Tibial nerve (tissue), 4 donors: Measurements from ENCODE around the gene ACD. TPM values are rescaled to one million over a fixed set of nuclear protein-coding genes. Genes with fewer than 3 reads are reported as not detected.

ENCODE experiments used
- DNase-seq, 2 donors: peaks; one replicate each; pipeline ENCODE4 v3.0.0-alpha.2; 2019; ENCODE audit warnings: low spot score in 2 of 2
- H3K27ac ChIP-seq, 4 donors: fragments of 200-600 bp; sonication (generic) in 3 of 4; one replicate each; pipeline ENCODE4 v1.5.1; 2017 to 2019; ENCODE audit warnings: mild to moderate bottlenecking in 1 of 4
- H3K27me3 ChIP-seq, 2 donors: fragments of 200-600 bp; sonication (generic) in 1 of 2; one replicate each; pipeline versions ENCODE4 v1.5.1 to v1.6.0; 2017 to 2019
- H3K36me3 ChIP-seq, 3 donors: fragments of 200-600 bp; sonication (generic); one replicate each; pipeline ENCODE4 v1.5.1; 2018 to 2019
- H3K4me1 ChIP-seq, 4 donors: fragments of 200-600 bp; sonication (generic) in 3 of 4; one replicate each; pipeline ENCODE4 v1.5.1; 2017 to 2019
- H3K4me3 ChIP-seq, 4 donors: fragments of 200-600 bp; sonication (generic) in 3 of 4; one replicate each; pipeline ENCODE4 v1.5.1; 2017 to 2019; ENCODE audit warnings: mild to moderate bottlenecking in 1 of 4, moderate library complexity in 1 of 4
- H3K9me3 ChIP-seq, 4 donors: fragments of 200-600 bp; sonication (generic) in 3 of 4; one replicate each; pipeline ENCODE4 v1.5.1; 2017 to 2019
- CTCF ChIP-seq, 5 experiments: fragments of 200-600 bp in 3 of 5; fragments of 450-650 bp in 2 of 5; sonication (generic) in 3 of 5; IDR thresholded peaks; one replicate each; pipeline ENCODE4 v1.5.1; 2016 to 2019; ENCODE audit warnings: antibody characterized with exemption in 5 of 5, mild to moderate bottlenecking in 3 of 5, moderate library complexity in 2 of 5
- EP300 ChIP-seq, 2 donors: sonication (generic); formaldehyde crosslinking; IDR thresholded peaks; one replicate each; pipeline ENCODE4 v1.6.1; 2017; ENCODE audit warnings: antibody characterized with exemption in 2 of 2, mild to moderate bottlenecking in 1 of 2
- POLR2A ChIP-seq, 2 donors: fragments of 450-650 bp; IDR thresholded peaks; one replicate each; pipeline ENCODE4 v1.6.1; 2017; ENCODE audit warnings: antibody characterized with exemption in 2 of 2, mild to moderate bottlenecking in 2 of 2, moderate library complexity in 2 of 2
- WGBS, 2 donors: methylation state at CpG; one replicate each; pipeline ENCODE4 v1.1.5; 2018; 5-methylcytosine and 5-hydroxymethylcytosine counted together
- total RNA-seq, 4 donors: library from RNA; depleted of rRNA; stranded (reverse); fragments of >200 nt; gene quantifications; one replicate each; pipeline ENCODE4 v1.1.0, GENCODE V29; 2016

Gene ACD
- total RNA-seq, 4 donors from 2014 or later = 18.0 to 32.3 (median 20.7) TPM

GRCh38 chr16:67653128-67653788 is 6.8 kb downstream of the ACD start:
- 6 to 12% methylated on average over 22 to 32 of the region's 68 CpGs for WGBS, 2 donors

GRCh38 chr16:67652578-67653127 is 7.4 kb downstream of the ACD start:
- TF ChIP-seq CTCF (IDR thresholded peaks at IDR 0.05) (no peak), EP300 (IDR thresholded peaks at IDR 0.05) (no peak), POLR2A (IDR thresholded peaks at IDR 0.05) (no peak)
- H3K4me1 ChIP-seq = peaks cover 0 to 39% (median 6%) of the 10 kb centered on the region in 4 donors
- H3K27ac ChIP-seq = no peak overlapping the region
- H3K9me3 ChIP-seq = no peaks in the 10 kb centered on the region
- peaks cover 0 to 12% (median 0%) of the 10 kb centered on the region in 3 donors for H3K36me3 ChIP-seq
- peak overlapping the region in 1 of 4 donors; percentile 46 for H3K4me3 ChIP-seq
- DNase-seq = no peak
- peaks cover 0 to 71% of the 10 kb centered on the region in 2 donors for H3K27me3 ChIP-seq
- WGBS, 2 donors = 17% methylated on average over 1 of the region's 59 CpGs; no CpG with 5 or more reads in 1 of the 2 donors

More at GRCh38 chr16:67653128-67653788, 6.8 kb downstream of the ACD start:
- H3K36me3 ChIP-seq = peaks cover 0 to 18% (median 0%) of the 10 kb centered on the region in 3 donors
- no peaks in the 10 kb centered on the region for H3K9me3 ChIP-seq
- peaks cover 0 to 37% (median 6%) of the 10 kb centered on the region in 4 donors for H3K4me1 ChIP-seq
- no peak for DNase-seq
- no peak overlapping the region for H3K27ac ChIP-seq
- peak overlapping the region in 1 of 4 donors; percentile 46 for H3K4me3 ChIP-seq
- peaks cover 0 to 65% of the 10 kb centered on the region in 2 donors for H3K27me3 ChIP-seq
- TF ChIP-seq CTCF (IDR thresholded peaks at IDR 0.05) = peak in 2 of 5 experiments; percentile 19 to 25
- no peak for TF ChIP-seq POLR2A (IDR thresholded peaks at IDR 0.05)
- no peak for TF ChIP-seq EP300 (IDR thresholded peaks at IDR 0.05)

GRCh38 chr16:67651847-67652246 is 8.2 kb downstream of the ACD start:
- H3K9me3 ChIP-seq = no peaks in the 10 kb centered on the region
- TF ChIP-seq EP300 (IDR thresholded peaks at IDR 0.05) (no peak), CTCF (IDR thresholded peaks at IDR 0.05) (no peak), POLR2A (IDR thresholded peaks at IDR 0.05) (no peak)
- peaks cover 0 to 79% of the 10 kb centered on the region in 2 donors for H3K27me3 ChIP-seq
- no peak for DNase-seq
- no peak overlapping the region for H3K27ac ChIP-seq
- no peak overlapping the region for H3K4me3 ChIP-seq
- H3K36me3 ChIP-seq = peaks cover 0 to 4% (median 0%) of the 10 kb centered on the region in 3 donors
- 100% methylated on average over 2 of the region's 4 CpGs; no CpG with 5 or more reads in 1 of the 2 donors for WGBS, 2 donors
- peaks cover 0 to 39% (median 6%) of the 10 kb centered on the region in 4 donors for H3K4me1 ChIP-seq

- H3K27ac ChIP-seq = no peak overlapping the region
- peaks cover 0 to 87% of the 10 kb centered on the region in 2 donors for H3K27me3 ChIP-seq
- no peak overlapping the region for H3K4me3 ChIP-seq
- DNase-seq = no peak
- peaks cover 0 to 39% (median 6%) of the 10 kb centered on the region in 4 donors for H3K4me1 ChIP-seq
- no peaks in the 10 kb centered on the region for H3K9me3 ChIP-seq
- TF ChIP-seq CTCF (IDR thresholded peaks at IDR 0.05) = no peak
- TF ChIP-seq EP300 (IDR thresholded peaks at IDR 0.05) = no peak
- no peak for TF ChIP-seq POLR2A (IDR thresholded peaks at IDR 0.05)
- no peaks in the 10 kb centered on the region for H3K36me3 ChIP-seq
- WGBS, 2 donors = 87% methylated on average over 7 of the region's 7 CpGs
These were observed 9.0 kb downstream of the ACD start for GRCh38 chr16:67651039-67651438.

- Histone ChIP-seq H3K27ac (no peak overlapping the region), H3K9me3 (no peaks in the 10 kb centered on the region), H3K36me3 (no peaks in the 10 kb centered on the region), H3K27me3 (peaks cover 0 to 95% of the 10 kb centered on the region in 2 donors), H3K4me1 (peaks cover 0 to 42% (median 6%) of the 10 kb centered on the region in 4 donors), H3K4me3 (peak overlapping the region in 1 of 4 donors; percentile 21)
- TF ChIP-seq EP300 (IDR thresholded peaks at IDR 0.05) = no peak
- no peak for TF ChIP-seq CTCF (IDR thresholded peaks at IDR 0.05)
- TF ChIP-seq POLR2A (IDR thresholded peaks at IDR 0.05) = no peak
- no peak for DNase-seq
- WGBS, 2 donors = 47 to 53% methylated on average over 8 of the region's 8 CpGs
These were observed 10.0 kb downstream of the ACD start for GRCh38 chr16:67650023-67650422.
